Fibroblast of villous mesenchyme (primary cell): ENCODE measurements around the gene COL20A1. TPM values are rescaled to one million over a fixed set of nuclear protein-coding genes. Genes with fewer than 3 reads are reported as not detected.

ENCODE experiments used
- DNase-seq: peaks from one replicate; pipeline ENCODE4 v3.0.0-alpha.2; 2010; ENCODE audit warnings: low read depth
- H3K4me3 ChIP-seq: 2 replicates; pipeline ENCODE4 v1.5.1; 2011; ENCODE audit warnings: low read depth, mild to moderate bottlenecking, low read length
- CTCF ChIP-seq: IDR thresholded peaks from 2 replicates; pipeline ENCODE4 v1.5.1; 2012; ENCODE audit warnings: low read depth, mild to moderate bottlenecking, low read length; ENCODE audit not compliant: insufficient read depth
- total RNA-seq: library from RNA; depleted of rRNA; stranded (reverse); fragments of >200 nt; gene quantifications from 2 replicates; pipeline ENCODE4 v1.2.3, GENCODE V29; 2012

The COL20A1 gene
- total RNA-seq, 1 donor = under 0.01 TPM

GRCh38 chr20:63365601-63366389 lies 72.8 kb downstream of the COL20A1 start:
- no peak for DNase-seq
- H3K4me3 ChIP-seq = no peak overlapping the region
- TF ChIP-seq CTCF = no peak

GRCh38 chr20:63366390-63367365 lies 73.7 kb downstream of the COL20A1 start:
- no peak for TF ChIP-seq CTCF
- no peak for DNase-seq
- H3K4me3 ChIP-seq = no peak overlapping the region

- H3K4me3 ChIP-seq = no peak overlapping the region
- TF ChIP-seq CTCF = no peak
- no peak for DNase-seq
Measured at GRCh38 chr20:63367446-63368055, 74.6 kb downstream of the COL20A1 start.

- H3K4me3 ChIP-seq = no peak overlapping the region
- no peak for TF ChIP-seq CTCF
- no peak for DNase-seq
Measured at GRCh38 chr20:63368151-63368550, 75.2 kb downstream of the COL20A1 start.

GRCh38 chr20:63369024-63369530 lies 76.1 kb downstream of the COL20A1 start:
- no peak for DNase-seq
- no peak overlapping the region for H3K4me3 ChIP-seq
- TF ChIP-seq CTCF = no peak

- H3K4me3 ChIP-seq = no peak overlapping the region
- DNase-seq = no peak
- TF ChIP-seq CTCF = no peak
Measured at GRCh38 chr20:63369724-63370617, 77.0 kb downstream of the COL20A1 start.
